HepG2 (cell line): ENCODE measurements around the gene P3R3URF. TPM values are rescaled to one million over a fixed set of nuclear protein-coding genes. Genes with fewer than 3 reads are reported as not detected.

ENCODE experiments used
- CEBPZ ChIP-seq: IDR thresholded peaks from 2 replicates; pipeline ENCODE4 v1.6.1; 2012; ENCODE audit warnings: low read length, improper control_type of control experiment
- FIP1L1 ChIP-seq: fragments of 200-400 bp; formaldehyde crosslinking; IDR thresholded peaks from 2 replicates; pipeline ENCODE4 v1.6.1; 2018; ENCODE audit warnings: low read depth, mild to moderate bottlenecking, low read length, moderate library complexity, borderline replicate concordance; ENCODE audit not compliant: insufficient read depth
- KIAA2018 ChIP-seq: sonication (generic); formaldehyde crosslinking; IDR thresholded peaks from 2 replicates; pipeline ENCODE4 v1.5.0; 2020; ENCODE audit warnings: mild to moderate bottlenecking, missing genetic modification reagents, borderline replicate concordance
- NKX3-1 ChIP-seq: sonication (generic); formaldehyde crosslinking; IDR thresholded peaks from 2 replicates; pipeline ENCODE4 v1.5.0; 2020; ENCODE audit warnings: missing genetic modification reagents
- NR2F1 ChIP-seq, 2 experiments: fragments of 450-650 bp in 1 of 2; formaldehyde crosslinking in 1 of 2; IDR thresholded peaks; 2 replicates each; pipeline versions ENCODE4 v1.5.0 to v1.6.1; 2016 to 2020; ENCODE audit warnings: mild to moderate bottlenecking in 1 of 2, missing compliant biosample characterization in 1 of 2, missing genetic modification reagents in 1 of 2, moderate library complexity in 1 of 2
- RCOR2 ChIP-seq: IDR thresholded peaks from 2 replicates; pipeline ENCODE4 v1.6.1; 2016; ENCODE audit warnings: missing biosample characterization, missing genetic modification reagents
- REL ChIP-seq: sonication (generic); formaldehyde crosslinking; conservative IDR thresholded peaks from 2 replicates; pipeline ENCODE4 v1.8.0; 2022; ENCODE audit warnings: mild to moderate bottlenecking, missing genetic modification reagents, moderate library complexity
- SRSF4 ChIP-seq: fragments of 200-400 bp; formaldehyde crosslinking; IDR thresholded peaks from one replicate; pipeline ENCODE4 v1.6.1; 2018; ENCODE audit warnings: mild to moderate bottlenecking, low read depth, low read length, moderate library complexity; ENCODE audit not compliant: poor library complexity, severe bottlenecking
- TOE1 ChIP-seq: sonication (generic); formaldehyde crosslinking; IDR thresholded peaks from 2 replicates; pipeline ENCODE4 v1.4.0; 2020; ENCODE audit warnings: mild to moderate bottlenecking, missing genetic modification reagents
- TRIM24 ChIP-seq: sonication (generic); formaldehyde crosslinking; IDR thresholded peaks from 2 replicates; pipeline ENCODE4 v1.8.0; 2022; ENCODE audit warnings: mild to moderate bottlenecking, missing genetic modification reagents
- ZNF670 ChIP-seq: sonication (generic); formaldehyde crosslinking; IDR thresholded peaks from 2 replicates; pipeline ENCODE4 v1.8.0; 2022; ENCODE audit warnings: mild to moderate bottlenecking, missing genetic modification reagents, borderline replicate concordance
- ZNF784 ChIP-seq: sonication (generic); formaldehyde crosslinking; IDR thresholded peaks from 2 replicates; pipeline ENCODE4 v1.5.1; 2020; ENCODE audit warnings: missing genetic modification reagents, mild to moderate bottlenecking, borderline replicate concordance
- polyA plus RNA-seq, 8 experiments: library from polyadenylated mRNA; depleted of rRNA in 3 of 8; stranded (reverse) in 7 of 8; unstranded in 1 of 8; fragments of >200 nt; fragmentation: Illumina TruSeq in 4 of 8; extraction: Trizol in 4 of 8; gene quantifications; 2 replicates each; pipeline versions ENCODE4 v1.2.1 to v1.2.3, GENCODE V29; 2011 to 2016; ENCODE audit warnings: low read depth in 4 of 8, missing spikeins in 1 of 8, mixed read lengths in 1 of 8; ENCODE audit not compliant: insufficient read depth in 1 of 8
- total RNA-seq, 5 experiments: library from RNA; depleted of rRNA; stranded (reverse); fragments of >200 nt; fragmentation: Illumina TruSeq; extraction: Trizol; gene quantifications; 2 replicates each; pipeline ENCODE4 v1.2.3, GENCODE V29; 2016; ENCODE audit warnings: low read depth in 1 of 5

P3R3URF gene
- total and polyA plus RNA-seq, 2 of the 13 experiments (the other 11 are each of a cell fraction or from before 2014, with no cell fraction given) = not detected

GRCh38 chr1:46197964-46198811, 21.9 kb upstream of the P3R3URF start, which contains the start of gene POMGNT1 (continued):
- TF ChIP-seq SRSF4 = no peak
- TF ChIP-seq RCOR2 (CRISPR knock-in tag) = no peak
- no peak for TF ChIP-seq ZNF784
- no peak for TF ChIP-seq KIAA2018 (CRISPR knock-in tag)
- TF ChIP-seq NKX3-1 (CRISPR knock-in tag) = no peak
- no peak for TF ChIP-seq CEBPZ
- peak; percentile 50 to 87; a peak in 3 of 4 replicates for TF ChIP-seq NR2F1 (CRISPR knock-in tag; IDR thresholded peaks at IDR 0.05)
- TF ChIP-seq TRIM24 (CRISPR knock-in tag) = no peak
- TF ChIP-seq TOE1 (CRISPR knock-in tag) = no peak
- TF ChIP-seq ZNF670 (CRISPR knock-in tag) = no peak
- TF ChIP-seq REL (CRISPR knock-in tag) = no peak
- no peak for TF ChIP-seq FIP1L1
